ENCODE measurements around the gene CROCC2. TPM values are rescaled to one million over a fixed set of nuclear protein-coding genes. Genes with fewer than 3 reads are reported as not detected.

The CROCC2 gene
- total RNA-seq, 1 donor from 2014 or later: not detected

DNA sequence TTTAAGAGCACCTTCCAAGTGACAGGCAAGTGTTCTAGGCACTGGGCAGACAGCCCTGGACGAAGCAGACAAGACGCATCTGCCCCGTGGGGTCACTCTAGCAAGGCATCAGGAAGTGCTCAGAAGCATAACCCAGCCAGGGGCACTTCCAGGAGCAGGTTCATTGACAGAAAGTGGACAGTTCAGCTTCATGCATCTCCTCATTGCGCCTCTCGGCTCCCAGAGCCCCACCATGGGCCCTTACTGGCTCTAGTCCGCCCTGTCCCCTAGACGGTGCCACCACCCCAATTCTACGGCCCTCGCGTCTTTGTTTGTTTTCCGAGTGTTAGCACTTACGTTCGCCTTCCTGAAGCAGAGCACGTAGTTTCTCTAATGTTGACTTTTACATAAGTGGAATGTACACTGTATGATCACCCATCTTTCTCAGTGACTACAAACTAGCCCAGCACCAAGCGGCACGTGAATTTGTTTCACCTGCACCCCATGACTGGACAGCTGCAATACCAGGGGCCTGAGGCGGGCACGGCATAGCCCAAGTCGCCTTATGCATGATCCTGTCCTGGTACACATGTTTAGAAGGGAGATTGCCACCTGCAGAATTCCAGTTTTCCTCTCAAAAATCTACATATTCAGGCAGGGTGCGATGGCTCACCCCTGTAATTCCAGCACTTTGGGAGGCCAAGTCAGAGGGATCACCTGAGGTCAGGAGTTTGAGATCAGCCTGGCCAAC lies 125.5 kb downstream of the CROCC2 start:
- TF ChIP-seq, protein P1, sequence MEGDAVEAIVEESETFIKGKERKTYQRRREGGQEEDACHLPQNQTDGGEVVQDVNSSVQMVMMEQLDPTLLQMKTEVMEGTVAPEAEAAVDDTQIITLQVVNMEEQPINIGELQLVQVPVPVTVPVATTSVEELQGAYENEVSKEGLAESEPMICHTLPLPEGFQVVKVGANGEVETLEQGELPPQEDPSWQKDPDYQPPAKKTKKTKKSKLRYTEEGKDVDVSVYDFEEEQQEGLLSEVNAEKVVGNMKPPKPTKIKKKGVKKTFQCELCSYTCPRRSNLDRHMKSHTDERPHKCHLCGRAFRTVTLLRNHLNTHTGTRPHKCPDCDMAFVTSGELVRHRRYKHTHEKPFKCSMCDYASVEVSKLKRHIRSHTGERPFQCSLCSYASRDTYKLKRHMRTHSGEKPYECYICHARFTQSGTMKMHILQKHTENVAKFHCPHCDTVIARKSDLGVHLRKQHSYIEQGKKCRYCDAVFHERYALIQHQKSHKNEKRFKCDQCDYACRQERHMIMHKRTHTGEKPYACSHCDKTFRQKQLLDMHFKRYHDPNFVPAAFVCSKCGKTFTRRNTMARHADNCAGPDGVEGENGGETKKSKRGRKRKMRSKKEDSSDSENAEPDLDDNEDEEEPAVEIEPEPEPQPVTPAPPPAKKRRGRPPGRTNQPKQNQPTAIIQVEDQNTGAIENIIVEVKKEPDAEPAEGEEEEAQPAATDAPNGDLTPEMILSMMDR (conservative IDR thresholded peaks at IDR 0.05; ENCODE audit: low read depth, low read length): no peak
- DNase-seq (ENCODE audit: low read depth): no peak
- no peak overlapping the region for H3K4me3 ChIP-seq (ENCODE audit: low read depth, low read length)

DNA sequence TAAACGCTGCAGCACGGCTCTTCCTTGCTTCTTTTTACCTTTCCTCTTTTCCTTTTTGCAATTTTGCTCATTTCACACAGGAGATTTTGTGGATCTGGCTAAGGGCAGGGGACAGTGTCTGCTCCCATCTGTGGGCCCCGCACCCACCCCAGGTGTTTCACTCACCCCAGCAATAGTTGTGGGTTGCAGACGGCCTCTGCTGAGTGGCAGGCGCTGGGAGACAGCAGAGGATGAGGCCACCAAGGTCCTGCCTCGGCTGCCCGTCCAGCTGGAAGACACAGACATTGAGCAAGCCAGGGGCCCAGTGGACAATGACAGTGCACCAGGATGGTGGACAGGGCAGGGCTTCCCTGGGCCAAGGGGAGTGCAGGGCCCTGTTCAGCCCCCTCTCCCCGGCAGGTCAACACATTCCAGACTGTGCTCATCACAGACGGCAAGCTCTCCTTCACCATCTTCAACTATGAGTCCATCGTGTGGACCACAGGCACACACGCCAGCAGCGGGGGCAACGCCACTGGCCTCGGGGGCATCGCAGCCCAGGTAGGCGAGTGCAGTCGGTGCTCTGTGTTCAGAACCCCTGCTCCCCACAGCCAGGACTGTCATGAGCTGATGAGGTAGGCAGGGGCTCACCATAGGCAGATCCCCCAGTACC lies 127.3 kb downstream of the CROCC2 start:
- no peak overlapping the region for H3K4me3 ChIP-seq (ENCODE audit: low read depth, low read length)
- no peak for DNase-seq (ENCODE audit: low read depth)
- TF ChIP-seq, protein P1 (conservative IDR thresholded peaks at IDR 0.05; ENCODE audit: low read depth, low read length): no peak

DNA sequence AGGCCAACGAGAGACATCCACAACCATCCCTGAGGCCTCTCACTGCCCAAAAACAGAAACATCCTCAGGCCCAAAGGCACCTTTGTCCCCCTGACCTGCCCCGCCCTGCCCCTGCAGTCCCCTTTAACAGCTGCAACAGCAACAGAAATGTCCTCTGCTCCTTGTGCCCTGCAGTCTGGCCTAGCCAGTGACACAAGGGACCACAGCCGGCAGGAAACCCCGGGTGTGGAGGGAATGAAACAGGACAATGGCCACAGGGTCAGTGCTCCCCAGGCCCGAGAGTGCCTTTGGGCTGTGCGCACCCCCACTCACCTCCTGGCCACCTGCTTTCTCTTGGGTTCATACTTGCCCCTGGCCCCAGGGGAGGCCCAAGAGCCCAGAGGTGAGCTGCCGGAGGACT lies 127.9 kb downstream of the CROCC2 start:
- TF ChIP-seq, protein P1 (conservative IDR thresholded peaks at IDR 0.05; ENCODE audit: low read depth, low read length): no peak
- H3K4me3 ChIP-seq (ENCODE audit: low read depth, low read length): no peak overlapping the region
- no peak for DNase-seq (ENCODE audit: low read depth)

DNA sequence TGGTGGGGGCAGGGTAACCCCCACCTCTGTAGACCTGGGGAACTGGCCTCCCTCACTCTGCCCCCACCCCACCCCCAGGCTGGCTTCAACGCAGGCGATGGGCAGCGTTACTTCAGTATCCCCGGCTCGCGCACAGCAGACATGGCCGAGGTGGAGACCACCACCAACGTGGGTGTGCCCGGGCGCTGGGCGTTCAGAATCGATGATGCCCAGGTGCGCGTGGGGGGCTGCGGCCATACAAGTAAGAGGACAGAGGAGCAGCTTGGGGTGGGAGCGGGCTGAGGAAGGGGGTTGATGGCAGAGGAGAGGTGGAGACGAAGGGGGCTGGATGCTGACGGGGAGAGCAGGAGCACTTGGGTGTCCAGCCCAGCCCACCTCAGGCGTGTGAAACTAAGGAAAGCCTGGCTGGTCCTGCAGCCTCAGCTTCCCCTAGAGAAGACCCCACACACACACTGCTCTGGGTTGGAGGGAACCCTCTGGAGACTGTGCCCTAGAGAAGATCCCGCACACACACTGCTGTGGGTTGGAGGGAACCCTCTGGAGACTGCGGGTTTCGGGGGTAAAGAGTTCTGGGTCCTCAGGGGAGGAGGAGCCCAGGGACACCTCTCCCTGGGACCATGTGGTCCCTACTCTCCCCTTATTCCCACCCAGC lies 128.5 kb downstream of the CROCC2 start:
- no peak for DNase-seq (ENCODE audit: low read depth)
- no peak overlapping the region for H3K4me3 ChIP-seq (ENCODE audit: low read depth, low read length)
- TF ChIP-seq, protein P1 (conservative IDR thresholded peaks at IDR 0.05; ENCODE audit: low read depth, low read length): no peak

DNA sequence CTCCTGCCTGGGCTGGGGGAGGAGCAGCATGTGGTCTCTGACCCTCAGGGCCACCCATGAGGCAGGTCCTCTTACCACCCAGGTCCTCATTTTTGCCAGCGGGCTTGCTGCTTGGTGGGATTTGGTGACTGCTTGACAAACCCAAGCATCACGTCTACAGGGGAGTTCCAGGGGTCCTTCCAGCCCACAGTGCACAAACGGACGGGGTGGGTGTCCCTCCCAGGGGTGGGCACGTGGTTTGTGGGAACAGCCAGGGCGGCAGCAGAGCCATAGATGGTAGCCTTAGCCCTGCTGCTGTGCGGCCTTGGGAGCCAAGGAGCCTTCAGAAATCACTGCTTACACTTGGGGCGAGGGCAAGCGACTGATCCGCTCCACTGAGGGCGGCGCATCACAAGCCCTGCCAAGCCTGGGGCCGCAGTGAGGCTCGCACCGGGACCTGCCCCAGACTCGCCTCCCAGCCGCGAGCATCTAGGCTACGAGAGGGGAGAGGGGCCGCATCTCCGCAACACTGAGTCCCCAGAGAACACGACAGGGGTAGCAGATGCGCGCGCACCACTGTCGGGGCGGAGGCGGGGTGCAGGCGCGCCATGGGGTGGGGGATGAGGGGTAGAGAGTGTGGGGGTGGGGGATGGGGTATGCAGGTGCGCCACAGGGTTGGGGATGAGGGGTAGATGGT lies 129.1 kb downstream of the CROCC2 start:
- no peak overlapping the region for H3K4me3 ChIP-seq (ENCODE audit: low read depth, low read length)
- TF ChIP-seq, protein P1 (conservative IDR thresholded peaks at IDR 0.05; ENCODE audit: low read depth, low read length): no peak
- DNase-seq (ENCODE audit: low read depth): no peak

DNA sequence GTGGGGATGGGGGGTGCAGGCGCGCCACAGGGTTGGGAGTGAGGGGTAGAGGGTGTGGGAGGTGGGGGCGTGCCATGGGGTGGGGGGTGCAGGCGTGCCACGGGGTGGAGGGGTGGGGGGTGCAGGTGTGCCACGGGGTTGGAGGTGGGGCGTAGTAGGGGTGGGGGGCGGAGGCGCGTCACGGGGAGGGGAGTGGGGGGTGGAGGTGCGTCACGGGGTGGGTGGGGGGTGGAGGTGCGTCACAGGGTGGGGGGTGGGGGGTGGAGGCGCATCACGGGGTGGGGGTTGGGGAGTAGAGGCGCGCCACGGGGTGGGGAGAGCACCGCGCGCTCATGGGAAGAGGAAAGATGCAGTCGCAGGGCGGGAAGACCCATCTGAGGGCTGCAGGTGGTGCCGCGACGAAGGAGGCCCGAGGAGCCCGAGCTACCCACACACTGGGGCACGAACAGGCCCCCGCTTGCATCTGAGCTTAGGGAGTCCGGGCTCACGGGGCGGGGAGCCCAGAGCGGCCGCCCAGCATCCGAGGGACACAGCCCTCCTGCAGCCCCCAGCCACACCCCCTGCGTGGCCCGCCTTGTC lies 129.8 kb downstream of the CROCC2 start:
- H3K4me3 ChIP-seq (ENCODE audit: low read depth, low read length): peak overlapping the region; percentile 23
- no peak for DNase-seq (ENCODE audit: low read depth)
- TF ChIP-seq, protein P1 (conservative IDR thresholded peaks at IDR 0.05; ENCODE audit: low read depth, low read length): no peak
